ENCODE measurements around the gene CAVIN1.
"Not testable (repeated sequence)": the region's sequence is repeated elsewhere in the genome, so short reads cannot be mapped to it uniquely, and the experiment has no call there.

Gene CAVIN1

GRCh38 chr17:42431758-42432161, 8.7 kb upstream of the CAVIN1 start:
- no peak for DNase-seq (ENCODE audit: low read depth, low spot score)

- no peak for DNase-seq (ENCODE audit: low read depth, low spot score)
Measured at GRCh38 chr17:42429726-42430447, 6.8 kb upstream of the CAVIN1 start.

- DNase-seq (ENCODE audit: low read depth, low spot score) = no peak
Measured at GRCh38 chr17:42428141-42428944, 5.3 kb upstream of the CAVIN1 start.

GRCh38 chr17:42424991-42425610, 2.0 kb upstream of the CAVIN1 start:
- DNase-seq (ENCODE audit: low read depth, low spot score) = no peak

- DNase-seq (ENCODE audit: low read depth, low spot score) = no peak
Measured at GRCh38 chr17:42423766-42424165, 710 bp upstream of the CAVIN1 start.

GRCh38 chr17:42422412-42422957, 571 bp downstream of the CAVIN1 start:
- DNase-seq (ENCODE audit: low read depth, low spot score) = no peak

GRCh38 chr17:42421507-42422338, 1.3 kb downstream of the CAVIN1 start:
- DNase-seq (ENCODE audit: low read depth, low spot score) = no peak

GRCh38 chr17:42421136-42421506, 1.9 kb downstream of the CAVIN1 start:
- DNase-seq (ENCODE audit: low read depth, low spot score) = no peak

GRCh38 chr17:42417981-42418380, 5.1 kb downstream of the CAVIN1 start:
- DNase-seq (ENCODE audit: low read depth, low spot score) = not testable (repeated sequence)

GRCh38 chr17:42414704-42415409, 8.2 kb downstream of the CAVIN1 start:
- no peak for DNase-seq (ENCODE audit: low read depth, low spot score)

- no peak for DNase-seq (ENCODE audit: low read depth, low spot score)
Measured at GRCh38 chr17:42413464-42414040, 9.5 kb downstream of the CAVIN1 start.

GRCh38 chr17:42411905-42412679, 11.0 kb downstream of the CAVIN1 start:
- DNase-seq (ENCODE audit: low read depth, low spot score) = no peak

- no peak for DNase-seq (ENCODE audit: low read depth, low spot score)
Measured at GRCh38 chr17:42411361-42411760, 11.7 kb downstream of the CAVIN1 start.

GRCh38 chr17:42410319-42410685, 12.8 kb downstream of the CAVIN1 start:
- DNase-seq (ENCODE audit: low read depth, low spot score) = no peak

- no peak for DNase-seq (ENCODE audit: low read depth, low spot score)
Measured at GRCh38 chr17:42409523-42410318, 13.3 kb downstream of the CAVIN1 start.

- DNase-seq (ENCODE audit: low read depth, low spot score) = no peak
Measured at GRCh38 chr17:42408061-42408460, 15.0 kb downstream of the CAVIN1 start.

GRCh38 chr17:42407289-42407836, 15.7 kb downstream of the CAVIN1 start:
- no peak for DNase-seq (ENCODE audit: low read depth, low spot score)

GRCh38 chr17:42406615-42407288, 16.3 kb downstream of the CAVIN1 start:
- DNase-seq (ENCODE audit: low read depth, low spot score) = no peak

All from iPS DF 19.7 (cell line).